Kidney (tissue), 14 donors: ENCODE results near the gene ARPP19. TPM values are rescaled to one million over a fixed set of nuclear protein-coding genes. Genes with fewer than 3 reads are reported as not detected.
"Not testable (repeated sequence)": the region's sequence is repeated elsewhere in the genome, so short reads cannot be mapped to it uniquely, and the experiment has no call there.

Source experiments
- DNase-seq, 5 donors: peaks; one replicate each; pipeline ENCODE4 v3.0.0-alpha.2; 2013 to 2020
- FAIRE-seq: peaks from 2 replicates; lab custom pipeline; 2012; peaks lifted over from hg19 to GRCh38; lab: Jason Lieb, UNC
- H3K27ac ChIP-seq, 2 donors: one replicate each; pipeline ENCODE4 v1.7.0; 2013; ENCODE audit warnings: low read depth in 2 of 2, low read length in 2 of 2, inconsistent platforms in 1 of 2
- H3K27me3 ChIP-seq: one replicate; pipeline ENCODE4 v1.7.1; 2013; ENCODE audit warnings: low read length, inconsistent platforms; ENCODE audit not compliant: control insufficient read depth, insufficient read depth
- H3K36me3 ChIP-seq, 3 donors: one replicate each; pipeline versions ENCODE4 v1.7.0 to v1.7.1; 2013; ENCODE audit warnings: low read length in 3 of 3, control low read depth in 1 of 3, inconsistent platforms in 1 of 3; ENCODE audit not compliant: insufficient read depth in 3 of 3, control insufficient read depth in 2 of 3
- H3K4me1 ChIP-seq, 3 donors: one replicate each; pipeline versions ENCODE4 v1.7.0 to v1.7.1; 2013; ENCODE audit warnings: low read length in 3 of 3, inconsistent platforms in 1 of 3, low read depth in 1 of 3; ENCODE audit not compliant: control insufficient read depth in 2 of 3, insufficient read depth in 2 of 3
- H3K4me3 ChIP-seq, 3 donors: one replicate each; pipeline versions ENCODE4 v1.7.0 to v1.8.1; 2013; ENCODE audit warnings: low read length in 3 of 3, control low read depth in 1 of 3, inconsistent platforms in 1 of 3
- H3K9ac ChIP-seq, 3 donors: one replicate each; pipeline versions ENCODE4 v1.7.0 to v1.7.1; 2013; ENCODE audit warnings: low read length in 3 of 3, control low read depth in 1 of 3, inconsistent platforms in 1 of 3
- H3K9me3 ChIP-seq, 3 donors: one replicate each; pipeline versions ENCODE4 v1.7.0 to v1.7.1; 2013; ENCODE audit warnings: low read length in 3 of 3, control low read depth in 1 of 3, inconsistent platforms in 1 of 3; ENCODE audit not compliant: control insufficient read depth in 2 of 3, insufficient read depth in 1 of 3
- CTCF ChIP-seq: IDR thresholded peaks from 3 replicates; pipeline ENCODE4 v1.5.1; 2012; ENCODE audit warnings: mild to moderate bottlenecking, moderate library complexity, borderline replicate concordance; ENCODE audit not compliant: insufficient read depth; ENCODE audit errors: extremely low read depth
- intact Hi-C: fragments of 100-400 bp; cut with DNase I; formaldehyde crosslinking; loops from one replicate; pipeline ENCODE4 v1.11.1; 2022
- polyA plus RNA-seq: library from polyadenylated mRNA; stranded (reverse); fragments of 350-450 nt; fragmentation: Illumina TruSeq; extraction: RNeasy Lipid Tissue Mini Kit (QIAGEN cat#74804); gene quantifications from one replicate; pipeline ENCODE4 v1.2.3, GENCODE V29; 2014; ENCODE audit warnings: low read depth, low replicate concordance; ENCODE audit not compliant: insufficient read depth
- total RNA-seq: library from RNA; stranded (reverse); fragmentation: NEBNext Ultra II Directional; extraction: Animal tissue kit (Norgen Biotek cat#: 25700); gene quantifications from one replicate; pipeline ENCODE4 v1.2.1, GENCODE V29; 2021
- donor health status: control.
- donor health status: control.
- donor health status: control.
- donor health status: control.
- donor health status: control.
- donor health status: DM: yes; HTN: yes; CAD: no.
- donor health status: Normal renal cell carcinoma (clear cell type).

The ARPP19 gene
- total and polyA plus RNA-seq, 2 donors from 2014 or later = 43.0 to 160 TPM

GRCh38 chr15:52551762-52552161 lies 17.1 kb downstream of the ARPP19 start:
- Histone ChIP-seq H3K9me3 (no peaks in the 10 kb centered on the region), H3K36me3 (peaks cover 2 to 11% (median 10%) of the 10 kb centered on the region in 3 donors), H3K27ac (no peak overlapping the region), H3K4me1 (no peaks in the 10 kb centered on the region), H3K27me3 (no peaks in the 10 kb centered on the region), H3K4me3 (no peak overlapping the region), H3K9ac (no peak overlapping the region)
- no peak for TF ChIP-seq CTCF
- DNase-seq (peak in 2 of 5 donors; percentile 21 to 34), FAIRE-seq (no peak)
- intact Hi-C loops = no loop called here

GRCh38 chr15:52551186-52551585 lies 17.6 kb downstream of the ARPP19 start:
- H3K4me1 ChIP-seq, DNase-seq, FAIRE-seq, H3K27ac ChIP-seq, H3K4me3 ChIP-seq, H3K9ac ChIP-seq, intact Hi-C loops, H3K9me3 ChIP-seq, H3K27me3 ChIP-seq: not testable (repeated sequence)
- H3K36me3 ChIP-seq = peaks cover 2 to 16% (median 15%) of the 10 kb centered on the region in 3 donors

DNA sequence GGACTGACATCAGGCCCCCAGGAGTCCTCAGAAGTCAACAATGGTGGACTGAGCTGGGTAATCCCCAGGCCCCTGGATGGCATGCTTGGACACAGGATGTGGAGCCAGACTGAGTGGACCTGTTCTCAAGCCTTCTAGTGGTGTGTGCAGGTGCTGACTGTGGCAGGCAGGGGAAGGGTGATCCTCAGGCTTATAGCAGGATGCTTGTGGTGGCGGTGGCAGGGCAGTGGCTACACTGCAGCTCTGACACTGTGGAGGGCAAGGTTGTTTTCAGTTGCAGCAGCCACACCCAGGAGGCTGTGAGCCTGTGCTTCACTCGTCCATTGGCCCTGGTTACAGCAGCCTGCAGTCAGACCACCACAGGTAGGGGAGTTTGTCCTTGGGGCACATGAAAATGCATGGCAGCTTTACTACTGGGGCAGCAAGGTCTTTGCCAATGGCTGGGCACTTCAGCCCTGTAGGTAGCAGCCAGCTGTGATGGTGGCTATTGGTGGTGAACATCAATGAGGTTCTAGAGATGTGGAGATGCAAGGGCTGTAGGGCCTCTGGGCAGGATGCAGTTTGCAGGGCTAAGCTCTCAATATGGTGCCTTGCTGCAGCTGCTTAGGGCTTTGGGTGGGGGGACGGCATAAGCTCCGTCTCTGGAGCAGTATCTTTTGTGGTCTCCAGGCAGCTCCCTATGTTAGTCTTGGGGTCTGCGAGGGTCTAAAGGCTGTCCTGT lies 22.6 kb downstream of the ARPP19 start:
- Histone ChIP-seq H3K4me1 (no peaks in the 10 kb centered on the region), H3K27ac (no peak overlapping the region), H3K4me3 (no peak overlapping the region), H3K9ac (no peak overlapping the region), H3K36me3 (peaks cover 2 to 17% (median 14%) of the 10 kb centered on the region in 3 donors), H3K27me3 (no peaks in the 10 kb centered on the region), H3K9me3 (no peaks in the 10 kb centered on the region)
- FAIRE-seq = no peak
- no peak for DNase-seq
- intact Hi-C loops = no loop called here
- no peak for TF ChIP-seq CTCF

DNA sequence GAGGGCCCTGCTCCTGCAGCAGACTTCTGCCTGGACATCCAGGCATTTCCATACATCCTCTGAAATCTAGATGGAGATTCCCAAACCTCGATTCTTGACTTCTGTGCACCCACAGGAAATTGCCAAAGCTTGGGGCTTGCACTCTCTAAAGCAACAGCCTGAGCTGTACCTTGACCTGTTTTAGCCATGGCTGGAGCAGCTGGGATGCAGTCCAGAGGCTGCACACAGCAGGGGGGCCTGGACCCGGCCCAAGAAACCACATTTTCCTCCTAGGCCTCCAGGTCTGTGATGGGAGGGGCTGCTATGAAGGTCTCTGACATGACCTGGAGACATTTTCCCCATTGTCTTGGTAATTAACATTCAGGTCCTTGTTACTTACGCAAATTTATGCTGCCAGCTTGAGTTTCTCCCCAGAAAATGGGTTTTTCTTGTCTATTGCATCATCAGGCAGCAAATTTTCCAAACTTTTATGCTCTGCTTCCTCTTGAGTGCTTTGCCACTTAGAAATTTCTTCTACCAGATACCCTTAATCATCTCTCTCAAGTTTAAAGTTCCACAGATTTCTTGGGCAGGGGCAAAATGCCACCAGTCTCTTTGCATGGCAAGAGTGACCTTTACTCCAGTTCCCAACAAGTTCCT lies 28.3 kb downstream of the ARPP19 start:
- intact Hi-C loops = no loop called here
- Histone ChIP-seq H3K27me3 (no peaks in the 10 kb centered on the region), H3K4me1 (peaks cover 0 to 4% (median 0%) of the 10 kb centered on the region in 3 donors), H3K27ac (no peak overlapping the region), H3K9ac (no peak overlapping the region), H3K36me3 (no peaks in the 10 kb centered on the region), H3K9me3 (no peaks in the 10 kb centered on the region), H3K4me3 (no peak overlapping the region)
- DNase-seq (no peak), FAIRE-seq (no peak)
- no peak for TF ChIP-seq CTCF
